GM21381 (cell line): ENCODE measurements around the gene CTNNA3.

Experiments
- ATAC-seq: cut with Tn5 transposase; IDR thresholded peaks from one replicate; pipeline ENCODE4 v1.9.1; 2021; ENCODE audit warnings: mild to moderate bottlenecking, moderate library complexity; ENCODE audit not compliant: unreplicated experiment

The CTNNA3 gene

DNA sequence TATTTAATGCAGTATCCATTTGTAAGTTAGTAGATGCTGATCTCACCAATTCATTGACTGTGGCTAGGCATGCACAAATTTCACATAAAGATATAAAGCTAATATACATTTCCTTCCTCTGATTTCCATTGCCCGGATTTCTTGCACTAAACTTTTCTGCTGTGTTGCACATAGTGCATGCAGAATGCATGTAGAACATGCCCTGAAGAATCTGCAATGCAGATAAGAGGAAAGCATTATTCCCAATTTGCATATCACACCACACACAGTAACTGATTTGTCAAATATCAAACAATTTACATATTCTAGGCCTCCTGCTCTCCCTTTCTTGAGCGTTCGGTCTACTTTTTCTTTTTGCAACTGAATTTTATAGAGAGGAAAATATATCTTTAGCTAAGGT, 646.0 kb downstream of the CTNNA3 start:
- ATAC-seq = no peak

GRCh38 chr10:67046507-67046906, 649.5 kb downstream of the CTNNA3 start:
- no peak for ATAC-seq

DNA sequence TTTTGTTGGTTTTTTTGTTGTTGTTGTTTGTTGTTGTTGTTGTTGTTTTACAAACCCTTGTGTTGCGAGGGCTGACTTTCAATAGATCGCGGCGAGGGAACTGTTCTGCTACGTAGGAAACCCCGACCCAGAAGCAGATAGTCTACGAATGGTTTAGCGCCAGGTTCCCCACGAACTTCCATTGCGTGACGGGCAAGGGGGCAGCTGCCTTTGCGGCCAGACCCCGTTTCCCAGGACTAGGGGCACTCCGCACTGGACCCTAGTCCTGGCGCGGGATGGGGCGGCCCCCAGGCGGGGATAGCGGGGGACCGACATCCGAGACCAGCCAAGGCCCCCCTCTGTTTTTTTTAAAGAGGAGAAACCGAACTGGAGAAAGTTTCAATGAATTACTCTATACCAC, 650.6 kb downstream of the CTNNA3 start:
- ATAC-seq = no peak

DNA sequence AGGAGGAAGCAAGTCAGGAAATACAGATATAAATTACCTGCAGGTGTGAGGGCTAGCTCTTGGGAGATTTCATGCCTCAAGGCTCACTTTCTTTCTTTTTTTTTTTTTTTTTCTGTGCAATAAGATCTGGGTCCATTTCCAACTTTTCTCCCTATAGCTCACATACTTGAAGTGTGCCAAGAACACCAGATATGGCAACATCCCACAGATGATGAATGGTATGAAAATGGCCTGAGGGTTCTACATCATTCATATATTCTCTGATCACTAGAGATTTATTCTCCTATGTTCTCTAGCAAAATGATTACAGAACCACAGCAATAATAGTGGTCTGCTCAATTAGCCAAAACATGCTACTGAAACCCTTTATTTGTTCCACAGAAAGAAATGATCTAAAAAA, 653.0 kb downstream of the CTNNA3 start:
- no peak for ATAC-seq

GRCh38 chr10:67036808-67037207, 659.2 kb downstream of the CTNNA3 start:
- ATAC-seq = no peak

- no peak for ATAC-seq
Measured at GRCh38 chr10:67033878-67034277, 662.1 kb downstream of the CTNNA3 start.

- no peak for ATAC-seq
Measured at GRCh38 chr10:67022099-67022498, 673.9 kb downstream of the CTNNA3 start.

- no peak for ATAC-seq
Measured at GRCh38 chr10:67017218-67017617, 678.8 kb downstream of the CTNNA3 start.

- no peak for ATAC-seq
Measured at GRCh38 chr10:67015225-67015624, 680.8 kb downstream of the CTNNA3 start.

DNA sequence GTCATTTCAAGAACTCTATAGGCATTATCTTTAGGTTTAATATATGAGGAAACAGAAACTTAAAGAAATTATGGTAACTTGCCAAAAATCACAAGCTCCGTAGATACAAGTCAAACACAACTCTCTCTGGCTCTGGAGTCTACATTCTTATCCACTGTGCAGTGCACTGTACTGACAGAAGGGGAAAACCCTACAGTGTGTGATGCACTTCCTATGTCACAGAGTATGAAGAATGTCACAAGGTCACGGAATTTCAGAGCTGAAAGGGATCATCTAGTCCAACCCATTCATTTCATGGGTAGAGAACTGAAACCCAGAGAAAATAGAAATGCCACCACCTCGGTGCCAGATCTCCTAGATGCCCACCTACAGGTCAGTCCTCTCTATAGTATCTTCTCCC, 684.0 kb downstream of the CTNNA3 start:
- ATAC-seq = no peak

- ATAC-seq = no peak
Measured at GRCh38 chr10:67011480-67011879, 684.5 kb downstream of the CTNNA3 start.

DNA sequence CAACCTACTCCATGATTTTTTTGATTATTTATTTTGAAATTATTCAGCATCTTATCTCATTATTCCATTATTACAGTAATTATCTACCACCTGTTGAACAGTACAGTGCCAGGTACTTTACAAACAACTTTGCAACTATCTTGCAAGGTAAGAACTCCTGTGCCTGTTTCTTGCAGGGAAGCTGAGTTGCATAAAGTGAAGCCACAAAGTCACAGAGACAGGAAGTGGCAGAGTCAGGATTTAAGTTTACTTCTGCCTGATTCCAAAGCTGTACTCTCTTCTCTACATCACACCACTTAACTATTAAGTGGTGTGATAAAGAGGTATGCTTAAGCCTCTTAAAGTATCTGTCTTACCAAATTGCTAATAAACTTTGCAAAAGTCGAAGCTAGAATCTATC, 690.0 kb downstream of the CTNNA3 start:
- ATAC-seq = no peak

GRCh38 chr10:67004690-67005089, 691.3 kb downstream of the CTNNA3 start:
- ATAC-seq = no peak

- no peak for ATAC-seq
Measured at GRCh38 chr10:66999762-67000545, 696.0 kb downstream of the CTNNA3 start.

GRCh38 chr10:66996996-66997395, 699.0 kb downstream of the CTNNA3 start:
- no peak for ATAC-seq

- no peak for ATAC-seq
Measured at GRCh38 chr10:66990143-66990830, 705.7 kb downstream of the CTNNA3 start.

GRCh38 chr10:66983475-66983818, 712.5 kb downstream of the CTNNA3 start:
- no peak for ATAC-seq

DNA sequence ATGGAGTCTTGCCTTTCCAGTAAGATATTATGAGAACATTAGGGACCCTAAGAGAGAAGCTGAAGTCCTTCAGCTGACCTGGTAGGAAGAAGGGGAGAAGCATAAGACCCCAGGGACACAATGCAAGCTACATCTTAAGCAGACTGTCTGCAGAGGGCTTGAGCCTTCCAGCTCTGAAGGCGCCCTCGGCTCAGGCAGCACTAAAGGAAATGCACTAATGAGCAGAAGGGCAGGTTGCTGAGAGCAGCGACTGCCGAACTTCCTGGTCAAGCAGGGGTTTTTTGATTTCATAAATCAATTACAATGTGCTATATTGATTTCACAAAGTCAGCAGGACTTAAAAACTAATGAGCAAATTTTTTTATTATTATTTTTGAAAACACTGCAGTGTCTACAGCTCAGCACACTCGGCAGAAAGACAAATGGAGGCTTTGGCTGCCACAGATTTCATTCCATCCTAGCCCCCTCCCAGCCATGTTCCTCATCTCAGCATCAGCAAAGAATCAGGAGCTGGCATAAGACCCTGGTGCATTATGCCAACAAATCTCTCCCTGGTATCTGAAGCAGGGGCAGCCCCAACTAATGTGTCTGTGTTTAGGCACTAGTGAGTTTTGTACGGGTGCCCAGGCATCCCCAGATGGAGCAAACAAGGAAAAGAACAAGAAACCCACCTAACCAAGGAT, 713.1 kb downstream of the CTNNA3 start:
- no peak for ATAC-seq

DNA sequence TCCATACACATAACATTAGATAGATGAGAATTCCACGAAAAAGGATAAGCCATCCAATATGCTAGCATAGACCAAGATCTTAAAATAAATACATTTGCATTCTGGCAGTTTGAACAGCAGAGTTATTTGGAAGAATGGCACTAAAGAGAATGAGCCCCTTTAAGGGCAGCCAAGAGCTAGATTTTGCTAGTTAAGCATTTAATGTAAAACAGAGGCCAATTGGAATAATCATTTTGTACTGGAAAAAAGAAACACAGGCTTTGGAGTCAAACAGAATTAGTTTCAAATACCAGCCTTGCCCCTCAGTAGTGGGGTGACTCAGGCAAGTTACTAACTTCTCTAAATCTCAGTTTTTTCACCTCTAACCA, 714.0 kb downstream of the CTNNA3 start:
- no peak for ATAC-seq

DNA sequence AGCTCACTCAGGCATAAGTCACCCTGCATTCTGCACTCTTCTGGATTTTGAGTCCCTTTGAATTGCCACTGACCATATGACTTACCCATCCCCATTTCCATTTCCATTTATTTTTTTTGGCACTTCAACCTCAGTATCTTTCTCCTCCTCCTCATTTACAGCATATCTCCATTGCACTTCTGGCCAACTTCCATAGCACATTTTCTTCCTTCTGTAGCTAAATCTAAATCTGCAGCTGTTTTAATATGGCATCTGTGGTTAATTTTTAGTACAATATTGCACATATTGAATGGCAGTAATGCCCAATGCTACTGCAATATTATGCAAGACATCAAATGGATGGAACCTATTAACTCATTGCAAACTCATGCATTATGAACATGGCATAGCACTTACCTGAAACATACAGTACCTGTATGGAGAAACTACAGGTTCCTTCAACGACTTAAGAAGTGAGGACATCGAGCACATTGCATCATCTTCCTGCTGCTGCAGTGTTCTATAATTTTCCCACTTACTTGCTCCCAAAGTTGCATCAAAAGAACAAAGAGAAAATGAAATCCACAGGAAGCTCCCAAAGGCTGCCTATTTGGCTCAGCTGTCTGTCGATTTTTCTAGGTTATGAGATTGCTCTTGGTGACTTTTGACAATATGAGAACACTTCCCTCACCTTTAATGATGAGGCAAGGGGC, 714.5 kb downstream of the CTNNA3 start:
- no peak for ATAC-seq

DNA sequence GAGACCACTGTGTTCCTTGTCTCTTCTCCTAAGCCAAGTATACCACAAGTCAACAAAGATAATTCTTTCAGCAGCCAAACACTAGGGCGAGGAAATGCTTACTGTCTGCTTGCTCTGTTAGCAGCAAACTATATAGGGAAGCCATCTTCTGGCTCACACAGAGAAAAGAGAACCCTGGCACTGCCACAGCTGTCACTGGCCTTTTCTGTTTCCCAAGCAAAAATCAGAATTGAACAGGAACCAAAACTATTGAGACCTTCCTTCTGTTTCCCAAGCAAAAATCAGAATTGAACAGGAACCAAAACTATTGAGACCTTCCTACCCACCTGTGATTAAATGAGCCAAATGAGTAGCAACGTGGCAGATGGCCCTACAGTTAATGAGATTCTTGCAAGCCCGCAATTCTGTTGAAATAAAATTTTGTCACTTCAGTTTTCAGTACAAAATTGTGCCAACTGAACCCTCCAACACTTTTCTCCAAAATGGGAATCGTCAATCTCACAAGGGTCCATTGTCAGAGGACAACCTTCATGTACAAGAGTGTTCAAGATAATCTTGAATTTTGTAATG, 715.7 kb downstream of the CTNNA3 start:
- no peak for ATAC-seq
